Keratinocyte (primary cell): ENCODE results near the gene CAST. TPM values are rescaled to one million over a fixed set of nuclear protein-coding genes. Genes with fewer than 3 reads are reported as not detected.

Experiments
- DNase-seq: peaks from one replicate; pipeline ENCODE4 v3.0.0-alpha.2; 2011; ENCODE audit warnings: low read depth, missing footprints, low spot score
- FAIRE-seq: peaks from 2 replicates; lab custom pipeline; 2011; peaks lifted over from hg19 to GRCh38; lab: Jason Lieb, UNC
- H2AFZ ChIP-seq: 2 replicates; pipeline ENCODE4 v1.6.0; 2012; ENCODE audit warnings: low read length, control low read depth, inconsistent platforms; ENCODE audit not compliant: control insufficient read depth
- H3K27ac ChIP-seq: 2 replicates; pipeline ENCODE4 v1.5.1; 2011; ENCODE audit warnings: low read length; ENCODE audit not compliant: control insufficient read depth, insufficient read depth
- H3K27me3 ChIP-seq: 3 replicates; pipeline ENCODE4 v1.6.0; 2011; ENCODE audit warnings: low read length; ENCODE audit not compliant: control insufficient read depth, insufficient read depth; ENCODE audit errors: extremely low read depth
- H3K36me3 ChIP-seq, 2 experiments: 2 replicates in 1 of 2; 3 replicates in 1 of 2; pipeline ENCODE4 v1.5.1; 2011; ENCODE audit warnings: low read length in 2 of 2, mild to moderate bottlenecking in 1 of 2; ENCODE audit not compliant: control insufficient read depth in 2 of 2, insufficient read depth in 2 of 2; ENCODE audit errors: extremely low read depth in 1 of 2
- H3K4me1 ChIP-seq: 3 replicates; pipeline ENCODE4 v1.5.1; 2011; ENCODE audit warnings: low read length; ENCODE audit not compliant: control insufficient read depth, insufficient read depth; ENCODE audit errors: extremely low read depth
- H3K4me2 ChIP-seq: 3 replicates; pipeline ENCODE4 v1.6.0; 2011; ENCODE audit warnings: low read depth, low read length; ENCODE audit not compliant: control insufficient read depth, insufficient read depth; ENCODE audit errors: extremely low read depth
- H3K4me3 ChIP-seq, 3 experiments: fragments of 200-600 bp in 1 of 3; sonication (generic) in 1 of 3; 2 replicates in 2 of 3; 3 replicates in 1 of 3; pipeline ENCODE4 v1.5.1; 2011 to 2016; ENCODE audit warnings: low read length in 3 of 3, mild to moderate bottlenecking in 3 of 3, control low read depth in 2 of 3, inconsistent platforms in 1 of 3, low read depth in 1 of 3, mixed read lengths in 1 of 3, mixed run types in 1 of 3, moderate library complexity in 1 of 3; ENCODE audit not compliant: control insufficient read depth in 2 of 3, insufficient read depth in 2 of 3; ENCODE audit errors: extremely low read depth in 1 of 3
- H3K79me2 ChIP-seq: 2 replicates; pipeline ENCODE4 v1.6.0; 2012; ENCODE audit warnings: low read length; ENCODE audit not compliant: control insufficient read depth, insufficient read depth
- H3K9ac ChIP-seq: 3 replicates; pipeline ENCODE4 v1.6.0; 2011; ENCODE audit warnings: low read length; ENCODE audit not compliant: control insufficient read depth, insufficient read depth; ENCODE audit errors: extremely low read depth
- H3K9me1 ChIP-seq: 3 replicates; pipeline ENCODE4 v1.6.0; 2011; ENCODE audit warnings: low read length; ENCODE audit not compliant: control insufficient read depth, insufficient read depth; ENCODE audit errors: extremely low read depth
- H3K9me3 ChIP-seq: 2 replicates; pipeline ENCODE4 v1.5.1; 2012; ENCODE audit warnings: low read depth, low read length; ENCODE audit not compliant: control insufficient read depth
- H4K20me1 ChIP-seq: 3 replicates; pipeline ENCODE4 v1.6.0; 2011; ENCODE audit warnings: low read length; ENCODE audit not compliant: control insufficient read depth, insufficient read depth; ENCODE audit errors: extremely low read depth
- EZH2 ChIP-seq: IDR thresholded peaks from one replicate; pipeline ENCODE4 v1.6.1; 2012; ENCODE audit warnings: inconsistent platforms, mild to moderate bottlenecking, low read length, moderate library complexity
- dilution Hi-C: fragments of 300-500 bp; cut with MboI; formaldehyde crosslinking; loops from one replicate; pipeline ENCODE4 v1.7.0; 2020; ENCODE audit warnings: low sequenced_read_pairs; ENCODE audit not compliant: extremely low pct_ligation_motif_present
- polyA plus RNA-seq, 5 experiments: library from polyadenylated mRNA; depleted of rRNA in 3 of 5; stranded (reverse) in 3 of 5; stranded (forward) in 1 of 5; unstranded in 1 of 5; fragments of >200 nt; gene quantifications; 1 replicate in 1 of 5; 2 replicates in 3 of 5; 3 replicates in 1 of 5; pipeline versions ENCODE4 v1.2.1 to v1.2.3, GENCODE V29; 2011 to 2012; ENCODE audit warnings: missing spikeins in 2 of 5, low read depth in 1 of 5, low replicate concordance in 1 of 5
- TF ChIP-seq, protein P1 (sequence below), 3 experiments: IDR thresholded peaks in 1 of 3; conservative IDR thresholded peaks in 1 of 3; optimal IDR thresholded peaks in 1 of 3; 2 replicates in 2 of 3; 3 replicates in 1 of 3; pipeline versions ENCODE3 to v1.5.1; 2011; ENCODE audit warnings: low read length in 3 of 3, mild to moderate bottlenecking in 3 of 3, moderate library complexity in 2 of 3, control low read depth in 1 of 3, inconsistent platforms in 1 of 3; ENCODE audit not compliant: insufficient read depth in 2 of 3; ENCODE audit errors: extremely low read depth in 1 of 3

Gene CAST
- polyA plus RNA-seq, 1 donor (not counting 4 experiments of a cell fraction or from before 2014, with no cell fraction given), result 238 TPM

DNA sequence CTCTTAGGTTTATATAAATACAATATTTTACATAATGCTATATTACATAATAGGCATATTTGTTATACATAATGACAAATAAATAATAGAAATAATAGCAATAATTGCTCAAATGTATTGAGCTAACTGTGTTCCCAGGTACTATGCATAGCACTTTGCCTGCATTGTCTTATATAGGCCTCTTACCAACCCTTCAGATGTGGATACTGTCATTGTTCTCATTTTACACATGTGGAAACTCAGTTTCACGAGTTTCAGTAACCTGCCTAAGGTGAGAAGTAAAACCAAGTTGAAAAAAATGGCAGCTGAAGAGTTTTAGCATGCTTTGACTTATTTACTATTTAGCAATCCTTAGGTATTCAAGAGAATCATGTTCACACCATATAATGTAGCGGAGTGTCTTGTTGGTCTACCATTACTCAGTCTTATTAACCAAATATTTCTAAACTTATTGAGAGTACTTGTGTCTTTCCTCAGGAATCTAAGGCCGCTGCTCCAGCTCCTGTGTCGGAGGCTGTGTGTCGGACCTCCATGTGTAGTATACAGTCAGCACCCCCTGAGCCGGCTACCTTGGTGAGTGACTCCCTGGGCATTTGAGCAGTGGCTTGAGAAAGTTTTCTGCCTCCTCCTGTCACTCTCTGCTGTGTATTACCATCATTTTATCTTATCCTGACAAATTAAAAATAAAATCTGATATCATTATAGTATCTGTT, 88.1 kb downstream of the CAST start:
- no peaks in the 10 kb centered on the region for H3K27me3 ChIP-seq
- no peaks in the 10 kb centered on the region for H3K9me1 ChIP-seq
- H4K20me1 ChIP-seq, result no peaks in the 10 kb centered on the region
- no peak overlapping the region for H3K9ac ChIP-seq
- FAIRE-seq (no peak), DNase-seq (no peak)
- dilution Hi-C loops, result no loop called here
- no peaks in the 10 kb centered on the region for H3K4me1 ChIP-seq
- H3K9me3 ChIP-seq, result no peaks in the 10 kb centered on the region
- H3K4me2 ChIP-seq, result no peak overlapping the region
- H3K4me3 ChIP-seq, result no peak overlapping the region
- no peak overlapping the region for H2AFZ ChIP-seq
- H3K36me3 ChIP-seq, result peaks cover 40 to 55% of the 10 kb centered on the region in 2 experiments
- no peaks in the 10 kb centered on the region for H3K79me2 ChIP-seq
- H3K27ac ChIP-seq, result no peak overlapping the region
- no peak for TF ChIP-seq EZH2
- TF ChIP-seq, protein P1, sequence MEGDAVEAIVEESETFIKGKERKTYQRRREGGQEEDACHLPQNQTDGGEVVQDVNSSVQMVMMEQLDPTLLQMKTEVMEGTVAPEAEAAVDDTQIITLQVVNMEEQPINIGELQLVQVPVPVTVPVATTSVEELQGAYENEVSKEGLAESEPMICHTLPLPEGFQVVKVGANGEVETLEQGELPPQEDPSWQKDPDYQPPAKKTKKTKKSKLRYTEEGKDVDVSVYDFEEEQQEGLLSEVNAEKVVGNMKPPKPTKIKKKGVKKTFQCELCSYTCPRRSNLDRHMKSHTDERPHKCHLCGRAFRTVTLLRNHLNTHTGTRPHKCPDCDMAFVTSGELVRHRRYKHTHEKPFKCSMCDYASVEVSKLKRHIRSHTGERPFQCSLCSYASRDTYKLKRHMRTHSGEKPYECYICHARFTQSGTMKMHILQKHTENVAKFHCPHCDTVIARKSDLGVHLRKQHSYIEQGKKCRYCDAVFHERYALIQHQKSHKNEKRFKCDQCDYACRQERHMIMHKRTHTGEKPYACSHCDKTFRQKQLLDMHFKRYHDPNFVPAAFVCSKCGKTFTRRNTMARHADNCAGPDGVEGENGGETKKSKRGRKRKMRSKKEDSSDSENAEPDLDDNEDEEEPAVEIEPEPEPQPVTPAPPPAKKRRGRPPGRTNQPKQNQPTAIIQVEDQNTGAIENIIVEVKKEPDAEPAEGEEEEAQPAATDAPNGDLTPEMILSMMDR (optimal IDR thresholded peaks at IDR 0.05 in 1 of 3, IDR thresholded peaks at IDR 0.05 in 1 of 3, conservative IDR thresholded peaks at IDR 0.05 in 1 of 3; ENCODE audit: extremely low read depth in 1 of 3, insufficient read depth in 2 of 3, low read length in 3 of 3), result no peak

DNA sequence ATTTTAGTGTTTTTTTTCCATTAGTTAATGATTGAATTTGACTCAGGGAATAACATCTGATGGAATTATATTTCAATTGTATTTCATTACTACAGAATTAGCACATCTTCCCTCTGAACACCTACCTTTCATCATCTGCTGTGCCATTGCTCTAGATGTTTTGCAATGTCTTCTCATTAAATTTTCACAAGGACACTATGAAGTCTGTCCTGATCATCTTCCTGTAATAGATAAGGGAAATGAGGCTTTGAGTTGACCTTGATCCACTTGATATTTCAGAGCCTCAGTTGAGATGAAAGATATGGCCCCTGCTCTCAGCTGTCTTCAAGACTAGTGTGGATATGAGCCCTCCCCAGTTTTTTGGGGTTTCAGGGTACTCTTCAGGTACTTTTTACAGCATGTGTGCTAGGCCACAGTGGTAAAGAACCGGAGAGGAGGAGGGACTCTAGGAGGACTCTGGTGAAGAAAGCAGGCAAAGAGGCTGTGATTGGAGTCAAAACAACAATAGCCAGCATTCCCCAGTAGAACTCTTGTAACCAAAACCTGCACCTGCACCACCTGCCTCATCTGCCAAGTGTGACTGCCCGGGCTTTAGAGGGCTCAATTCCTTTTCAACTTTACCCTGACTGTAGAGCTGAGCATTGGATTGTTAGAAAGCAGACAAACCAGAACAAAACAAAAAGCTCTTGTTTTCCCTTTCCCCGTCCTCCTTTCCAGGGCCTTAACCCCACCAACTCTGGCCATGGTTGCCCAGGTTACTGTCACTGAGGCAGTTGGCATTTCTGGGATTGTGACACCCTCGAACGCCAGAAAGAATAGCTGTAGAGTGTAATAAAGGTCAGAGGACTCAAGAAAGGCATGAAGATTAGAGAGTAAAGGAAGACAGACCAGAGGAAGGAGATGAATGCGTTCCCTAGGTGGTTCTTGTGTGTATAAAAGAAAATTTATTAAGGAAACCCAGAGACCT, 89.3 kb downstream of the CAST start:
- H3K27ac ChIP-seq, result no peak overlapping the region
- H3K36me3 ChIP-seq, result peaks cover 41 to 55% of the 10 kb centered on the region in 2 experiments
- no peaks in the 10 kb centered on the region for H4K20me1 ChIP-seq
- DNase-seq (no peak), FAIRE-seq (no peak)
- H2AFZ ChIP-seq, result no peak overlapping the region
- dilution Hi-C loops, result no loop called here
- H3K9me3 ChIP-seq, result no peaks in the 10 kb centered on the region
- no peaks in the 10 kb centered on the region for H3K9me1 ChIP-seq
- no peak for TF ChIP-seq EZH2
- TF ChIP-seq, protein P1 (optimal IDR thresholded peaks at IDR 0.05 in 1 of 3, IDR thresholded peaks at IDR 0.05 in 1 of 3, conservative IDR thresholded peaks at IDR 0.05 in 1 of 3; ENCODE audit: extremely low read depth in 1 of 3, insufficient read depth in 2 of 3, low read length in 3 of 3), result no peak
- no peak overlapping the region for H3K4me3 ChIP-seq
- no peak overlapping the region for H3K9ac ChIP-seq
- H3K4me2 ChIP-seq, result no peak overlapping the region
- H3K79me2 ChIP-seq, result no peaks in the 10 kb centered on the region
- no peaks in the 10 kb centered on the region for H3K27me3 ChIP-seq
- H3K4me1 ChIP-seq, result no peaks in the 10 kb centered on the region
